Ectodermal cell (in vitro differentiated cells): ENCODE results near the gene TAB3.
"Not testable (repeated sequence)": the region's sequence is repeated elsewhere in the genome, so short reads cannot be mapped to it uniquely, and the experiment has no call there.

Source experiments
- H3K27ac ChIP-seq: 2 replicates; pipeline ENCODE4 v1.7.0; 2013; ENCODE audit warnings: mild to moderate bottlenecking, low read depth, low read length; ENCODE audit not compliant: insufficient read depth, poor library complexity, severe bottlenecking
- H3K27me3 ChIP-seq: 2 replicates; pipeline ENCODE4 v1.7.0; 2013; ENCODE audit warnings: mild to moderate bottlenecking, low read length; ENCODE audit not compliant: insufficient read depth, control insufficient read depth, poor library complexity, severe bottlenecking
- H3K36me3 ChIP-seq: one replicate; pipeline ENCODE4 v1.7.0; 2013; ENCODE audit warnings: low read length; ENCODE audit not compliant: control insufficient read depth, insufficient read depth
- H3K4me1 ChIP-seq: one replicate; pipeline ENCODE4 v1.7.0; 2013; ENCODE audit warnings: low read length; ENCODE audit not compliant: control insufficient read depth, insufficient read depth
- H3K4me3 ChIP-seq: 2 replicates; pipeline ENCODE4 v1.7.0; 2013; ENCODE audit warnings: low read depth, low read length, control low read depth; ENCODE audit not compliant: insufficient read depth
- H3K9me3 ChIP-seq: 2 replicates; pipeline ENCODE4 v1.7.0; 2013; ENCODE audit warnings: mild to moderate bottlenecking, low read length, moderate library complexity; ENCODE audit not compliant: control insufficient read depth
- whole genome bisulfite sequencing, 2 experiments: methylation state at CpG; one replicate each; pipeline ENCODE4 v1.1.7; 2013; ENCODE audit warnings: missing lambda C conversion rate in 2 of 2; 5-methylcytosine and 5-hydroxymethylcytosine counted together

Gene TAB3

DNA sequence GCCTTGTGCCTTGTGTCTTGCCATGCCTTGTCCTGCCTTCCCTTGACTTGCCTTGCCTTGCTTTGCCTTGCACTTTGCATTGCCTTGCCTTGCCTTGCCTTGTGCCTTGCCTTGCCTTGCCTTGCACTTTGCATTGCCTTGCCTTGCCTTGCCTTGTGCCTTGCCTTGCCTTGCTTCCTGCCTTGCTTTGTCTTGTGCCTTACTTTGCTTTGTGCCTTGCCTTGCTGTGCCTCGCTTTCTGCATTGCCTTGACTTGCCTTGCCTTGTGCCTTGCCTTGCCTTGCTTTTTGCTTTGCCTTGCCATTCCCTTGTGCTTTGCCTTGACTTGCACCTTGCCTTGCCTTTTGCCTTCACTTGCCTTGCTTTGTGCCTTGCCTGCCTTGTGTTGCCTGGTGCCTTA, 91.8 kb downstream of the TAB3 start:
- 90 to 91% methylated on average over 1 of the region's 1 CpG for WGBS, 2 experiments
- H3K4me3 ChIP-seq, H3K27me3 ChIP-seq, H3K4me1 ChIP-seq, H3K36me3 ChIP-seq, H3K9me3 ChIP-seq, H3K27ac ChIP-seq: not testable (repeated sequence)

DNA sequence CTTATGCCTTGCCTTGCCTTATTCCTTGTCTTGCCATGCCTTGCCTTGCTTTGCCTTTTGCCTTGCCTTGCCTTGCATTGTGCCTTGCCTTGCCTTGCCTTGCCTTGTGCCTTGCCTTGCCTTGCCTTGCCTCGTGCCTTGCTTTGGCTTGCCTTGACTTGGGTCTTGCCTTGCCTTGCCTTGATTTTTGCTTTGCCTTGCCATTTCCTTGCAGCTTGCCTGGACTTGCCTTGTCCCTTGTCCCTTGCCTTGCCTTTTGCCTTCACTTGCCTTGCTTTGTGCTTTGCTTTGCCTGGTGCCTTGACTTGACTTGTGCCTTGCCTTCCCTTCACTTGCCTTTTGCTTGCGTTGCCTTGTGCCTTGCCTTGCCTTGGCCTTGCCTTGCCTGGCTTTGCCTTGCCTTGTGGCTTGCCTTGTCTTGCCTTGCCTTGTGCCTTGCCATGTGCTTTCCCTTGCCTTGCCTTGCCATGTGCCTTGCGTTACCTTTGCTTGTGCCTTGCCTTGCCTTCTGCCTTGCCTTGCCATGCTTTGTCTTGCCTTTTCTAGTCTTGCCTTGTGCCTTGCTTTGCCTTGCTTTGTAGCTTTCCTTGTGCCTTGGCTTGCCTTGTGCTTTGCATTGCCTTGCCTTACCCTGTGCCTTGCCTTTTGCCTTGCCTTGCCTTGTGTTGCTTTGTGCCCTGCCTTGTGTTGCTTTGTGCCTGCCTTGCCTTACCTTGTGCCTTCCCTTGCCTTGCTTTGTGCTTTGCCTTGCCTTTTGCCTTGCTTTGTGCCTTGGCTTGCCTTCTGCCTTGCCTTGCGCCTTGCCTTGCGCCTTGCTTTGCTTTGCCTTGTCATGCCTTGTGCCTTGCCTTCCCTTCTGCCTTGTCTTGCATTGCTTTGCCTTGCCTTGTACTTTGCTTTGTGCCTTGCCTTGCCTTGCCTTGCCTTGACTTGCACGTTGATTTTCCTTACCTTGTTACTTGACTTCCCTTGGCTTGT, 92.8 kb downstream of the TAB3 start:
- Histone ChIP-seq H3K27ac (no peak overlapping the region), H3K9me3 (no peaks in the 10 kb centered on the region), H3K4me1 (no peaks in the 10 kb centered on the region), H3K36me3 (no peaks in the 10 kb centered on the region), H3K4me3 (no peak overlapping the region), H3K27me3 (no peaks in the 10 kb centered on the region)
- 94 to 96% methylated on average over 6 of the region's 6 CpGs for WGBS, 2 experiments

GRCh38 chrX:30794497-30794896, 94.6 kb downstream of the TAB3 start:
- no peak overlapping the region for H3K27ac ChIP-seq
- H3K36me3 ChIP-seq: no peaks in the 10 kb centered on the region
- H3K4me3 ChIP-seq: no peak overlapping the region
- H3K27me3 ChIP-seq: no peaks in the 10 kb centered on the region
- 68 to 86% methylated on average over 2 of the region's 2 CpGs for WGBS, 2 experiments
- no peaks in the 10 kb centered on the region for H3K9me3 ChIP-seq
- H3K4me1 ChIP-seq: no peaks in the 10 kb centered on the region

DNA sequence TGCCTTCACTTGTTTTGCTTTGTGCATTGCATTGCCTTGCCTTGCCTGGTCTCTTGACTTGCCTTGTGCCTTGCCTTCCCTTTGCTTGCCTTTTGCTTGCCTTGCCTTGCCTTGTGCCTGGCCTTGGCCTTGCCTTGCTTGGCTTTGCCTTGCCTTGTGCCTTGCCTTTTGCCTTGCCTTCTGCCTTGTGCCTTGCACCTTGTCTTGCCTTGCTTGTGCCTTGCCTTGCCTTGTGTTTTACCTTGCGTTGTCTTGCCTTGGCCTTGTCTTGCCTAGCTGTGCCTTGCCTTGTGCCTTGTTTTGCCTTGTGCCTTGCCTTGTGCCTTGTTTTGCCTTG, 95.3 kb downstream of the TAB3 start:
- no peaks in the 10 kb centered on the region for H3K9me3 ChIP-seq
- H3K4me3 ChIP-seq: no peak overlapping the region
- no peak overlapping the region for H3K27ac ChIP-seq
- 92 to 98% methylated on average over 1 of the region's 1 CpG for WGBS, 2 experiments
- no peaks in the 10 kb centered on the region for H3K4me1 ChIP-seq
- H3K27me3 ChIP-seq: no peaks in the 10 kb centered on the region
- no peaks in the 10 kb centered on the region for H3K36me3 ChIP-seq

GRCh38 chrX:30793075-30793766, 95.8 kb downstream of the TAB3 start:
- H3K4me1 ChIP-seq: no peaks in the 10 kb centered on the region
- no peak overlapping the region for H3K27ac ChIP-seq
- no peaks in the 10 kb centered on the region for H3K9me3 ChIP-seq
- H3K36me3 ChIP-seq: no peaks in the 10 kb centered on the region
- H3K4me3 ChIP-seq: no peak overlapping the region
- WGBS, 2 experiments: 89 to 94% methylated on average over 3 of the region's 3 CpGs
- no peaks in the 10 kb centered on the region for H3K27me3 ChIP-seq

- Histone ChIP-seq H3K4me3 (no peak overlapping the region), H3K27ac (no peak overlapping the region)
Observed at GRCh38 chrX:30791296-30792278, 97.5 kb downstream of the TAB3 start.

DNA sequence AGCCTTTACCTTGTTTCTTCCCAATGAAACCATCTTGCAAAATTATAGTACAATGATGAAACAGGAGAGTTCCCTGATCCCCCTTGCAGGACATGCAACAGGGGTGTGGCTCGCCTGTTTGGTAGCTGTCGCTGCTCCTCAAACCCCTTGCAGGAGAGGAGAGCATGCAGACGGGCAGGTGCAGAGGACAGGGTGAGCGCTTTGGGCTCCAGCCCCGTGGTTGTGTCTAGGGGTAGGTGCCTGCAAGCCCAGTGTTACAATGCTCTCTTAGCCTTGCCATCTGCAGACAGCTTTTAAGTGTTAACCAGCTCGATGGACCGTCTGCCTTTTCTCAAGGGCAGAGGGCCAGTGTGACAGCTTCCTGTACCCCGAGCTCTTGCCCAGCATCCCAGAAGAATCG, 102.0 kb downstream of the TAB3 start:
- Histone ChIP-seq H3K4me3 (no peak overlapping the region), H3K27me3 (no peaks in the 10 kb centered on the region), H3K27ac (no peak overlapping the region), H3K9me3 (no peaks in the 10 kb centered on the region), H3K36me3 (no peaks in the 10 kb centered on the region), H3K4me1 (no peaks in the 10 kb centered on the region)
- WGBS, 2 experiments: 91 to 95% methylated on average over 9 of the region's 9 CpGs

More at GRCh38 chrX:30791296-30792278, 97.5 kb downstream of the TAB3 start:
- no peaks in the 10 kb centered on the region for H3K4me1 ChIP-seq
- H3K27me3 ChIP-seq: no peaks in the 10 kb centered on the region
- H3K9me3 ChIP-seq: no peaks in the 10 kb centered on the region
- H3K36me3 ChIP-seq: no peaks in the 10 kb centered on the region
- WGBS, 2 experiments: 82 to 84% methylated on average over 8 of the region's 8 CpGs

GRCh38 chrX:30786374-30786773, 102.7 kb downstream of the TAB3 start:
- H3K27ac ChIP-seq: no peak overlapping the region
- no peaks in the 10 kb centered on the region for H3K4me1 ChIP-seq
- no peaks in the 10 kb centered on the region for H3K36me3 ChIP-seq
- no peaks in the 10 kb centered on the region for H3K9me3 ChIP-seq
- H3K4me3 ChIP-seq: no peak overlapping the region
- no peaks in the 10 kb centered on the region for H3K27me3 ChIP-seq

GRCh38 chrX:30781711-30782444, 107.2 kb downstream of the TAB3 start:
- Histone ChIP-seq H3K27ac (no peak overlapping the region), H3K36me3 (no peaks in the 10 kb centered on the region), H3K9me3 (no peaks in the 10 kb centered on the region), H3K4me1 (no peaks in the 10 kb centered on the region), H3K27me3 (no peaks in the 10 kb centered on the region), H3K4me3 (no peak overlapping the region)
- WGBS, 2 experiments: 100% methylated on average over 1 of the region's 1 CpG; no CpG with 5 or more reads in 1 of the 2 experiments
